ENCODE measurements around the gene BBS2. TPM values are rescaled to one million over a fixed set of nuclear protein-coding genes. Genes with fewer than 3 reads are reported as not detected.
A peak's percentile ranks its signal among the peaks of the same experiment; 100 is the strongest.

Gene BBS2, protein sequence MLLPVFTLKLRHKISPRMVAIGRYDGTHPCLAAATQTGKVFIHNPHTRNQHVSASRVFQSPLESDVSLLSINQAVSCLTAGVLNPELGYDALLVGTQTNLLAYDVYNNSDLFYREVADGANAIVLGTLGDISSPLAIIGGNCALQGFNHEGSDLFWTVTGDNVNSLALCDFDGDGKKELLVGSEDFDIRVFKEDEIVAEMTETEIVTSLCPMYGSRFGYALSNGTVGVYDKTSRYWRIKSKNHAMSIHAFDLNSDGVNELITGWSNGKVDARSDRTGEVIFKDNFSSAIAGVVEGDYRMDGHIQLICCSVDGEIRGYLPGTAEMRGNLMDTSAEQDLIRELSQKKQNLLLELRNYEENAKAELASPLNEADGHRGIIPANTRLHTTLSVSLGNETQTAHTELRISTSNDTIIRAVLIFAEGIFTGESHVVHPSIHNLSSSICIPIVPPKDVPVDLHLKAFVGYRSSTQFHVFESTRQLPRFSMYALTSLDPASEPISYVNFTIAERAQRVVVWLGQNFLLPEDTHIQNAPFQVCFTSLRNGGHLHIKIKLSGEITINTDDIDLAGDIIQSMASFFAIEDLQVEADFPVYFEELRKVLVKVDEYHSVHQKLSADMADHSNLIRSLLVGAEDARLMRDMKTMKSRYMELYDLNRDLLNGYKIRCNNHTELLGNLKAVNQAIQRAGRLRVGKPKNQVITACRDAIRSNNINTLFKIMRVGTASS
- 10 to 100 TPM; 39.4 to 55.0 TPM for total RNA-seq
- long read RNA-seq, transcript BBS2-201 (17 exons, 2,963 nt), result major isoform, 68 of 97 reads
- long read RNA-seq, partial matches to known transcripts, result 7 of 97 reads
- long read RNA-seq, other reads (novel, unspliced or antisense), result 22 of 97 reads

DNA sequence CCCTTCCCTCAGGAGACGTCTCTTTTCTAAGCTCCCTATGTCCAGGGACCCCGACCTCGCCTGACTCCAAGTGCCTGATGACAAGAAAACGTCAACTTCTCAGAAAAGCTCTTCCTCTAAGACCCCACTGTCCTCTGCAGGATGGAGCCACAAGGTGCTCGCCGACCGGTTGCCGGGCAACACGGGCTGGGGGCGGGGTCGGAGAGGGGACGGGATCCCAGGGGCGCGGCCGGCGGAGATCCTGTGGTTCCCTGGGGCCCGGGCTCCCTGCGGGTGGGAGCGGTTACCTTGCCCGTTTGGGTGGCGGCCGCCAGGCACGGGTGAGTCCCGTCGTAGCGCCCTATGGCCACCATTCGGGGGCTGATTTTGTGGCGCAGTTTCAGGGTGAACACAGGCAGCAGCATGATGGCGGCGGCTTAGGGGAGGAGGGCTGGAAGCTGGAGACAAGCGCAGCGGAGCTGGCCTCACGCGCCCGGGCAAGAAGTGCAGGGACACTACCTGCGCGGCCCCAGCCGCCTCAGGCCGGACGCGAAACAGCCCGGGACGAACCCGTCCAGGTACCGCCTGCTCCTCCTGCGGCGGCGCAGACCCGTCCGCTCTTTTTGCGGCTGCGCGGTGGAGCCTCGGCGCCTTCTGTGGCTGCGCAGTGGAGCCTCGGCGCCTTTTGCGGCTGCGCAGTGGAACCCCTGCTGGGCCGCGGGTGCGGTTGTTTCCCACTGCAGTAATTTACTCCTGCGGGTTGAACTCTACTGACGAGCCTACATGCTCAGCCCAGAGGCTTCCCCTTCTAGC is at the start of gene BBS2:
BBS2 (minus strand) TSS at position 566 of the 792 bp plus-strand sequence; CDS start at position 404, 162 bp downstream.
- DNase-seq, result peak; percentile 94
- peak; percentile 97 for ATAC-seq
- intact Hi-C loops (cut with DNase I), result loop anchor here (5.0 to 10.0 kb wide), 2 partner anchors 83 to 175 kb away; no protein-coding TSS in a partner anchor

DNA sequence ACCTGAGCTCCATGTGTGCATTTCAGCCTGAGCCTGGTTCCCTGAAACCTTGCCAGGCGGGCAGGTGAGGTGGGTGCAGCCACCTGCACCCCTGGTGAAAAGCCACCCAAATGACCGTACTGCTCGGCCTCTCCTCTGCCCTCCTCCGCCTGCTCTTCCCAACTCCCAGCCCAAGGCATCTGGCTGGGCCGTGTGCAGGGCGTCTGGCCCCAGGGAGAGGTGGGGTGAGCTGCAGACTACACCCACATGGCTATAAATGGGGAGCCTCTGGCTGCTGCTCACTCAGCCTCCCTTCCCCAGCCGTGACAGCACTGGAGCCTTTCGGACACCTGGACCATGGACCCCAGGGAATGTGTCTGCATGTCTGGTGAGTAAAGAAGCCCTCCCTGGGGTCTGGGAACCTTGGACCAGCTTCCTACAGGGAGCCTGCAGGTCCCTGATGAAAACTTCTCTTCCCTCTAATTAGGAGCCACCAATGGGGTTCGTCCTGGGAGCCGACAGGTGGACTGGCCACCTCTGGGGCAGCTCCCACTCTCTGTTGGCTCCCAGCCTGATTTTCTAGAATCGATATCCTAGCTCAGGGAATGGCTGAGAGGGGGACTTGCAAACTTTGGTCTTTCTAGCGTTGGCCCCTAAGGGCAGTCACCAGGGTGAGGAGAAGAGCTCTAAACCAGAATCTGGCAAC is 45.1 kb upstream of the BBS2 start, which contains the start of gene MT4:
MT4 (plus strand) TSS at position 281 of the 685 bp plus-strand sequence; CDS start at position 337, 56 bp downstream.
- intact Hi-C loops (cut with DNase I), result no loop called here
- no peak for ATAC-seq
- DNase-seq, result no peak

DNA sequence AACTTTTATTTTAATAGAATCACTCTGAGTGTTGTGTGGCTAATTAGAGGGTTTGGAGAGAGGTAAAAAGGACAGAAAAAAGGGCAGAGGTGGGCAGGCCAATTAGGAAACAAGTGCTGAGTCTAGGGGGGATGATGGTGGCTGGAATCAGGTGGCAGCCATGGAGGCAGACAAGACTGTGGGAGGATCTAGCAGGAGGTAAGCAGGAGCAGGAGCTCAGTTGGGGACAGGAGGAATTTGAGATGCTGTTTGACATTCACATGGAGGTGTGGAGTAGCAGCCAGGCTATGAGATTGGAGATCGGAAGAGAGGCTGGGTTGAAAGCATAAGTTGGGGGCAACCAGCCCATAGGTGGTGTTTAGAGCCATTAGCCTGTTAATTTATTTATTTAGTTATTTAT is 41.3 kb upstream of the BBS2 start:
- DNase-seq (no peak), ATAC-seq (no peak)
- intact Hi-C loops (cut with DNase I), result no loop called here

DNA sequence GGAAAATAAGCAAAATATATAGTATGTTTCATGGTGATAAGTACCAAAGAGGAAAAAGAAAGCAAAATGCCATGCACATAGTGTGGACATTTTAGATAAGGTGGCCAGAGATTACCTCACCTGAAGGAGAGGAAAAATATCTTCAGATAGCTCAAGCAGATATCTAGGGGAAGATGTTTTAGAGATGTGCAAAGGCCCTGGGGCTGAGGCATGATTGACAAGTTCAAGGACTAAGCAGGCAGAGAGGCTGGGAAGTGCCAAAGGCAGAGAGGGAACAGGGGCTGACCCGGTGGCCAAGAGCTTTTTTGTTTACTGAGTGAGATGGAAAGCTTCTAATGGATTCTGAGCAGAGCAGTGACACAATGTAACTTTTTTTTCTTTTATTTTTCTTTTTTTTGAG is 40.6 kb upstream of the BBS2 start:
- intact Hi-C loops (cut with DNase I), result no loop called here
- ATAC-seq (no peak), DNase-seq (no peak)

DNA sequence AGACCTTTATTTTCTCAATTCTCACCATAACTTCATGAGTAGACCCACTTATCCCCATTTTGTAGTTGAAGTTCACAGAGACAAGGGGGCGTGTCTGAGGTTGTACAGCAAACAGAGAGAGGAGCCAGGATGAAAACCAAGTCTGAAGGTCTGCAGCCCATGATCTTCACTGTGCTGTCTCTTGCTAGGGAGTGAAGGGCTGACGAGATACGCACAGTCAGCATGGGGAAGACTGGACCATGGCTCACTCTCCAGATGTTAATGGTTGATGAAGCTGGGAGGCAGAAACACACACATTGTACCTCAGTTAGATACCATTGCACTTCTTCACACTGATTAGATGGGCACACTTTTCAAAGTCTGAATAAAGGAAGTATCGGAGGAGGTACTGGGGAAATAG is 39.3 kb upstream of the BBS2 start:
- DNase-seq (no peak), ATAC-seq (no peak)
- intact Hi-C loops (cut with DNase I), result no loop called here

DNA sequence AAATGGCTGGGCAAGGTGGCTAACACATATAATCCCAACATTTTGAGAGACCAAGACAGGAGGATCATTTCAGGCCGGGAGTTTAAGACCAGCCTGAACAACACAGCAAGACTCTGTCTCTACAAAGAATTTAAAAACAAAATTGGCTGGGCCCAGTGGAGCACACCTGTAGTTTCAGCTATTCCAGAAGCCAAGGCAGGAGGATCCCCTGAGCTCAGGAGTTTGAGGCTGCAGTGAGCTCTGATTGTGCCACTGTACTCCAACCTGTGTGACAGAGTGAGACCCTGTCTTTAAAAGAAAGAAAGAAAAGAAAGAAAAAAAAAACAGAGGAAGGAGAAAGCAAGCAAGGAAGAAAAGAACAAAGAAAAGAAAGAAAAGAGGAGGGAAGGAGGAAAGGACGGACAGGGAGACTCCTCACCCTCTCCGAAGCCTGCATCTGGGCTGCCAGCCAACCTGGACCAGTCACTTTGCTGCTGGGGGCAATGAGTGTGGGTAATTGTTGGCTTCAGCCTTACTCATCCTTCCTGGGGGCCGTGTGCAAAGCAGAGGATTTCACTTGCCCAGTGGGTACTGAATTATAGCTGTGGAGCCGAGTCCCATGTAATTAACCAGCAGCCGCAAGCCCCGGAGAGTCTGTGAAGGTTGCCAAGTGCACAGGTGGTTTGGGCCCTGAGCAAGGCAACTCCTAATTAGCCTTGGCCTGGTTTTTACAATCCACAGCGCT is 38.4 kb upstream of the BBS2 start:
- intact Hi-C loops (cut with DNase I), result no loop called here
- DNase-seq (no peak), ATAC-seq (no peak)

DNA sequence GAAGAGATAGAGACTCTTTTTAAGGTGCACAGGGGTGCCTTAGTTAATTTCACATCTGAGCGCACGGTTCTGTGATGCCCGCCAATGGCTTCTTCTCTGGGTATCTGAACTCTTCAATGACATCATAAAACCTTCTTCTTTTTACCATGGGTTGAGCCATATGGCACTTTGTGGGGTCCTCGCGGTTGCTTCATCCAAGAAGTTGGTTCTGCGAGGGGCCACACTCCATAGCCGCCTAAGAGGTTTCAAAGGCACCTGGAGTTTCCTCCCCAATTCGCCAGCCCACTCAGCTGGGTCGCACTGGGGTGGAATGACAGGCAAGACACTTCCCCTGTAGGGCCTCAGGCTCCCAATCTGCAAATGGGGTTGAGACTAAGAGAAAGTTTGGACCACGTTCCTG is 34.6 kb upstream of the BBS2 start:
- intact Hi-C loops (cut with DNase I), result no loop called here
- no peak for DNase-seq

DNA sequence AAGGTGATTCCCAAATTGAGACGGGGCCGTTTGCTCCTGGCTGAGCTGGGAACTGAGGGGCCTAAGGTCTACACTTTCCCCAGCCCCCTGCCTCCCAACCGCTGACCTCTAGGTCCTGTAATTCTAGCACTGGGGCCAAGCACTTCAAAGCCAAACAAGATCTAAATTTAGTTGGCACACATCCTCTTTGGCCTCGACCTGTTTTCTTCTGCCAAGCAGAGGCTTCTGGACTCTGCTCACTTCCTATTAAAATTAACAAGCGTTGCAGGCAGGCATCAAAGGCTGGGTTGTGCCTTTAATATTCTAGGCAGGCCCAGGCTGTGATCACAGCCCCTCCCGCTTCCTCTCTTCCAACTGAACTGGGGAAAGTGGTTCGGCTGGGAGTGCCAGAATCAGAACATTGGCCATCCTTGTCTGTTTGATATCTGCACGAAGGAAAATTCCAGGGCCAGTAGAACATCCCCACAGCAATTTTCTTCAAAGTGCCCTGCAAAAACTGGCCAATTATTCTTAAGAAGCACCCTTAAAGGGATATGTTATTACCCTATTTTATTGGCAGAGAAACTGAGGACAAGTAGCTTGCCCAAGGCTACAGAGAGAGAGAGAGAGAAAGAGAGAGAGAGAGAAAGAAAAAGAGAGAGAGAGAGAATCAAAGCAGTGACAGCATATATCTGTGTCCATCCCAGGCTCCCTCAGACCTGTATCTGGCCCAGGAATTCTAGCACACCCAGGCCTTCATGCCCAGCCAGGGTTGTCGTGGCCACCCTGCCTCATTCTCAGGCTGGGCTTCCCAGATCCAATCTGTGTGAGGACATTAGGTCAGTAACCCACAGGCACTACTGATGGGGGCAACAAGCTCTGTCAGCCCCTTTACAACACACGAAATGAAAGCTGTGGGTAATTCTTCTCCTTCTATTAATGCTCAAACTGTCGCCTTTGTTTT is 32.2 kb upstream of the BBS2 start:
- ATAC-seq, result peak; percentile 83
- peak; percentile 30 for DNase-seq
- intact Hi-C loops (cut with DNase I), result no loop called here

More for the DNA sequence above, 34.6 kb upstream of the BBS2 start:
- no peak for ATAC-seq

DNA sequence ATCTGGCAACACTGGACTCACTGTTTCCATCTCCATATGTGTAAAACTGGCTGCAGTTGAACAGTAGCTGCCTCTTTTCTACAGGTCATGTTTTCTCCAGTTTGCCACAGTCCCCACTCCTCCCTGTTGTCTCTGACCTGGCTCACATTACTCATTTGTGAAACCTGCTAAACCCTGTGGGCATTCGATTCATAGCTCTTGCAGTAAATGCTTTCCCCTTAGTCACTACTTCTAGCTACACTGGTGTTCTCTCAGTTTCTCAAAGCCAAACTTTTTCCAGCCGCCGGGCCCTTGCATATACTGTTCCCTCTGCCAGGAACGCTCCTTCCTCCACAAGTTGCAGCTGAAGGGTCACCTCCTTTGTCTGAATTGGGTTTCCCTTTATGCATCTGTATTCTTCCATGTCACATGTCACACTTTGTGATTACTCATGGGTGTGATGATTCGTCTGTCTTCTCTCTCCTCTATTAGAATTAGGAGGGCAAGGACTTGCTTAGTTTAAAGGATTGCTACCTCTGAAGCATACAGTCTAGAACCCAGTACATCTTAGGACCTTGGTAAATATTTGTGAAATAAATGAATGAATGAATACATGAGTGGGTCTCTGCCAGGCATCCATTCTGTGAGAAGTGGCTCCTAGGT is 30.0 kb upstream of the BBS2 start:
- intact Hi-C loops (cut with DNase I), result no loop called here
- DNase-seq, result no peak
- ATAC-seq, result no peak

DNA sequence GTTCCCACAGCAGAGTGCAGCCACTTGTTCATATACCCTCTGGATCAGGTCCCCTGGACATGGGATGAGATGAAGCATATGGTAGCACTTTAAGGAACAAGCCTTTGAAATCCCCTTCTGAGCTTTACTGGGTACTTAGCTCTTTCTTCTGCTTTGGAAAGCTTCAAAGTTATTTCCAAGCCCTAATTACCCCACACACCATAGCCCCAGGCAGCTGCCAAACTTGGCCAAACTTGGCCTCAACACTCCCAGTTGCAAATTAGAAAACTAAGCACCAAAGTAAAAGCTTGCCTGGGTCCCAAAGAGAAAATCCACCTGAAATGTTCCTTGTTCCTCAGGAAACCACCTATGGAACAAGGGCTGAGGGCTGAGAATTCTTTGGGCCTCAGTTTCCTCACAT is 29.3 kb upstream of the BBS2 start:
- ATAC-seq, result no peak
- intact Hi-C loops (cut with DNase I), result no loop called here
- no peak for DNase-seq

DNA sequence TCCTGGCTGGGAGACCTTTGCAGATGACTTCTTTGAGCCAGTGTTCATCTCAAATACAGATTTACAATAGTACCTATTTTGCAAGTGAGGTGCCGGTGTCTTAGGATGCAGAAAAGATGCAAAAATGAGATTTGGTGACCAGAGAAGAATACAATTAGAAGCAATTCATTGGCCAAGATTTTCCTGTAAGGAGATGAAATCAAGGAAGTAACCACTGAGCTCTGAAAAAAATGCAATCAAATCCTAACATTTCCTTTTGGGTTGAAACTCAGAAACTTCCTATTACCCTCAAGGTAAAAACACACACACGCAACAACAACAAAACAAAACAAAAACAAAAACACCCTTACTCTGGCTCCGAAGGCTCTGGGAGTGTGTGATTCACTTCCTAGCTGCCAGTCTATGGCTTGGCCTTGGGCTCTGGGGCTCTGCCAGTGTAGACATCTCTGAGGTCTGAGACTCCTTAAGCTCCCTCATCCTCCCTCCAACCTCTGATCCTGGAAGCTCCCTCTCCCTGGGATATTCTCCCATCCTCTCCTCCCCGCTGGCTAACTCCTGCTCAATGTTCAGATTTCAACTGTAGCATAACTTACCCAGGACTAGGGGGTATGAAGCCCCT is 28.2 kb upstream of the BBS2 start:
- DNase-seq (no peak), ATAC-seq (no peak)
- intact Hi-C loops (cut with DNase I), result no loop called here

DNA sequence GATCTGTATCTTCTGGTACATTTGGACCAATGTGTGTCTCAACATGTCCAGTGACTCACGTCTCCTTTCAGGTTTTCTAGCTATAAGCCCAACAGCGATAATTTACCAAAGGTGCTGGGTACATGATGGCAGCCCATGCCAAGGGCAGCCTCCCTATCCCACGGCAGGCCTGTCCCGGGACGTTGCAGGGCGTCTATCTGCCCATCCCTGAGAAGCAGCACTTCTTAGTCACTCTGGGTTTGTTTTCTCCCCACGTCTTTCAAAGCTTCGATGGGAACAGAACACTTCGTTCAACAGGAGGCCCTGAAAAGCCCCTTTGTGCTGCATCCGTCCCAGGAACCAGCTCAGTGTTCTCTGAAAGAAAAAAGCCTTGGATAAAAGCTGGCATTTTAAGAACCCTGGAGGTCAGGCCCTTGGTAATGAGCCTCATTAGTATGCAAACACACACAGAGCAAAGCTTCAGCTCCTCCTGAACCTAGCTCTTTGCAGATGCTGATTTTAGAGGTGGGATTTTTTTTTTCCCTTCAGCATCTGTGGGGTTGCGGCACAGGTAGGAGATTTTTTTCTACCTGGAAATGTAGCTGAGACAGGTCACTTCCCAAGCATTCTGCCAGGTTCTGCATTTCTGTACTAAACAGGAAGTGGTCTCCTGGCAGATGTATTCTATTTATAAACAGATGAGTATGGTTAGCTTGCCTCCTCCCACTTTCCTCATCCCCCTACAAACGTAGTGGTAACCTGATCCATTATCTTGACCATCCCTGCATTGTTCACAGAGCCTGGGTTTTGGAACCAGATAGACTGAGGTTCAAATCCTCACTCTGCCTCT is 27.5 kb upstream of the BBS2 start:
- intact Hi-C loops (cut with DNase I), result no loop called here
- DNase-seq, result no peak
- ATAC-seq, result peak in 1 of 2 donors; percentile 37

DNA sequence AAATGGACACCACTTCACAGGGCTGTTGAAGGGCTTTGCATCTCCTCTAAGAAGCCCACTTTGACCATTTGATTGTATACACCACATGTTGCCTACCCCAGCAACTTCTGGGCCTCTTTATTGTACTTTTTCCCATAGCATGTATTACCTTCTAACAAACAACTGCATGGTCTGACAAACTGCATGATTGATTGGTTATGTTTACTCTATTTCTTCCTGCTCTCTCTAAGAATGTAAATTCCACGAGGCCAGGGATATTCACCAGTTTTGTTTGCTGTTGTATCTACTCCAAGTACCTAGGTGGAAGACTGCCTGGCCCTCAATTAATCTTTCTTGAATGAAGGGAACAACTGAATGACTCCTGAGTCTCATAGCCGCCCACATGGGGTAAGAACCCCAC is 22.2 kb upstream of the BBS2 start:
- intact Hi-C loops (cut with DNase I), result no loop called here
- ATAC-seq (no peak), DNase-seq (no peak)

DNA sequence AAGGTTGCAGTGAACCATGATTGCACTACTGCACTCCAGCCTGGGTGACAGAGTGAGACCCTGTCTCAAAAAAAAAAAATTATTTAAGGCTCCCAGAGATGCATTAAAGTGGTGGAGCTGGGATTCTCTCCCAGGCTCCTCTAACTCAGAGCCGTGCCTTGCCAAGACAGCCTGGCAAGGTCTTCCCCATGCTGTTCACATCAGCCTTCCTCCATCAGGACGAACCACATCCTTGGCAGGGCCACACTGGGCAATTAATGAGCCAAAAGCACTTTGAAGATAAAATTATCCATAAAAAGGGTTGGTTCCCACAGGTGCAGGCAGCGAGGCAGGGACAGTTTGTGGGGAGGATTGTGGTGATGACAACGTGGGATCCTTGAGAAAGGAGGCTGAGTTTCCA is 19.8 kb upstream of the BBS2 start:
- peak; percentile 14 to 54 for ATAC-seq
- DNase-seq, result no peak
- intact Hi-C loops (cut with DNase I), result no loop called here

DNA sequence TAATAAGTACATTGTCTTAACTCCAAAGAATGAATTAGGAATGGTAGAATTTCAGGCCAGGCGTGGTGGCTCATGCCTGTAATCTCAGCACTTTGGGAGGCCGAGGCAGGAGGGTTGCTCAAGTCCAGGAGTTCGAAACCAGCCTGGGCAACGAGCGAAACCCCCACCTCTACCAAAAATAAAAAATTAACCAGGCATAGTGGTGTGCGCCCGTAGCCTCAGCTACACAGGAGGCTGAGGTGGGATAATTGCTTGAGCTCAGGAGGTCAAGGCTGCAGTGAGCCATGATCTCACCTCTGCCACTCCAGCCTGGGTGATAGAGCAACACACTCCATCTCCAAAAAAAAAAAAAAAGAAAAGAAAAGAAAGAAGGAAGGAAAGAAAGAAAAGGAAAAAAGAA is 18.5 kb upstream of the BBS2 start:
- intact Hi-C loops (cut with DNase I), result no loop called here
- no peak for ATAC-seq

More for the DNA sequence above, 18.5 kb upstream of the BBS2 start:
- no peak for DNase-seq
